T follicular helper cell (primary cell): ENCODE data around the gene PCDHB14.
"Not testable (repeated sequence)": the region's sequence is repeated elsewhere in the genome, so short reads cannot be mapped to it uniquely, and the experiment has no call there.

ENCODE experiments used
- DNase-seq: peaks from one replicate; pipeline ENCODE4 v3.0.0-alpha.2; 2020; ENCODE audit warnings: low read depth
- total RNA-seq, 2 experiments: gene quantifications; one replicate each; lab custom pipeline; 2026; lab: John Stamatoyannopoulos, UW

The PCDHB14 gene
- total RNA-seq, result 0 to 0.04 reads per million in 2 experiments

DNA sequence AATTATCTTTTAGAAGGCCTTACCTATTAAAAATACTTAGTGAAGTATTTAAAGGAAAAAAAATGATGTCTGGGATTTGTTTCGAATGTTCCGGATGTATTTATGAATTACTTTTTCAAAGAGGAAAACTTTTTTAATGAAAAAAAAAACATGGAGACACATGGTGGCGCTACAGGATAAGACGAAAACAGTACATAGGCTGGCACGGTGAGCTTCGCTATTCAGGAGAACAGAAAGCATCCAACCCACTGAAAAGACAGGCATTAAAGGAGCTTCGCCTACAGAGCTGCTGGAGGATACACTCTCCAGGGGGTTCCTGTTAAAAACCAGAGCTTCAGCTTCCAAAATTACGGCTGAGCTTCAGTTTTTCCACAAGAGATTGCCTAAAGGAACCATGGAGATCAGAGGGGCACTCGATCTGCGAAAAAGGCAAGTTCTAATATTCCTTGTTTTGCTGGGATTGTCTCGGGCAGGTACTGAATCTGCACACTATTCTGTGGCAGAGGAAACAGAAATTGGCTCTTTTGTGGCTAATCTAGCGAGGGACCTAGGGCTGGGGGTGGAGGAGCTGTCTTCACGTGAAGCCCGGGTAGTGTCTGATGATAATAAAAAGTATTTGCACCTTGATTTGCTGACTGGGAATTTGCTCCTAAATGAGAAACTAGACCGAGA, at the start of gene PCDHB14:
Gene PCDHB14, plus strand, starts transcription at position 232 of the 672 bp plus-strand sequence. Its CDS starts 163 bp downstream, at position 395.
- DNase-seq, result no peak

DNA sequence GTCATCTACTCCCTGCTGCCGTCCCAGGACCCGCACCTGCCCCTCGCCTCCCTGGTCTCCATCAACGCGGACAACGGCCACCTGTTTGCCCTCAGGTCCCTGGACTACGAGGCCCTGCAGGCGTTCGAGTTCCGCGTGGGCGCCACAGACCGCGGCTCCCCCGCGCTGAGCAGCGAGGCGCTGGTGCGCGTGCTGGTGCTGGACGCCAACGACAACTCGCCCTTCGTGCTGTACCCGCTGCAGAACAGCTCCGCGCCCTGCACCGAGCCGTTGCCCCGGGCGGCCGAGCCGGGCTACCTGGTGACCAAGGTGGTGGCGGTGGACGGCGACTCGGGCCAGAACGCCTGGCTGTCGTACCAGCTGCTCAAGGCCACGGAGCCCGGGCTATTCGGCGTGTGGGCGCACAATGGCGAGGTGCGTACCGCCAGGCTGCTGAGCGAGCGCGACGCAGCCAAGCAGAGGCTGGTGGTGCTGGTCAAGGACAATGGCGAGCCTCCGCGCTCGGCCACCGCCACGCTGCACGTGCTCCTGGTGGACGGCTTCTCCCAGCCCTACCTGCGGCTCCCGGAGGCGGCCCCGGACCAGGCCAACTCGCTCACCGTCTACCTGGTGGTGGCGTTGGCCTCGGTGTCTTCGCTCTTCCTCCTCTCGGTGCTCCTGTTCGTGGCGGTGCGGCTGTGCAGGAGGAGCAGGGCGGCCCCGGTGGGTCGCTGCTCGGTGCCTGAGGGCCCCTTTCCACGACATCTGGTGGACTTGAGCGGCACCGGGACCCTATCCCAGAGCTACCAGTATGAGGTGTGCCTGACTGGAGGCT, 48.6 kb upstream of the PCDHB14 start:
- not testable (repeated sequence) for DNase-seq

DNA sequence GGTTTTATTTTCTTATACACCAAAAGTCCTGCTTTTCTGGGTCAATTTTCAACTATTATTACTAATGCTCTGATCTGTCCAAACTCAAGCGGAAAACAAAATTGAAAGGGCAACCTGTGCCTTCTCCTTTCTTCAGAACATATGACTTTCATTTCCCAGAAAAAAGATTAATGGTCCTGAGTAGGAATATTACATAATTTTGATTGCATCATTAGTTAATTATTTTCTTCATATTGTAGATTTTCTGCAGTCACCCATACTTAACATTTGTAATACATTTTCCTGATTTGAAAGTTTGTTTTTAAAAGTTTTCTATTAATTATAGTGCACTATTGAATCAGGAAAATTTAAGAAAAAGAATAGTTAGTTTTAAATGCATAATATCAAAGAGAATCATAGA, 47.2 kb upstream of the PCDHB14 start:
- DNase-seq, result no peak

DNA sequence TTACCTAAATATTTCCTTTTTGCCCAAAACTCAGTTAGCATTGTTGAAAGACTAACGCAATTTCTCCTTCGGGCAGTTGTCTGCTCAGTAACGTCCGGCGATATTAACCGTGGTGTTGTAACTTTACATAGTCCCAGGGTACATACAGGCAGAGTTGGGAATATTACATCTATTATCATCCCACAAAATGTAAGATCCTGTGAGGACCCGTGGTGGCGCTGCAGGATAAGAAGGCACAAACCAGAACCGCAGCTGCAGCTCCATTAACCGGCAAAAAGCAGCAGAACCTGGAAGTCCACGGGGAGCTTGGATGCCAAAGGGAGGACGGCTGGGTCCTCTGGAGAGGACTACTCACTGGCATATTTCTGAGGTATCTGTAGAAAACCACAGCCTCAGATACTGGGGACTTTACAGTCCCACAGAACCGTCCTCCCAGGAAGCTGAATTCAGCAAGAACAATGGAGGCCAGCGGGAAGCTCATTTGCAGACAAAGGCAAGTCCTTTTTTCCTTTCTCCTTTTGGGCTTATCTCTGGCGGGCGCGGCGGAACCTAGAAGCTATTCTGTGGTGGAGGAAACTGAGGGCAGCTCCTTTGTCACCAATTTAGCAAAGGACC, 45.5 kb upstream of the PCDHB14 start, which contains the start of gene PCDHB8:
Gene PCDHB8, plus strand, starts transcription at position 214 of the 615 bp plus-strand sequence. Its CDS starts 245 bp downstream, at position 459.
- not testable (repeated sequence) for DNase-seq

DNA sequence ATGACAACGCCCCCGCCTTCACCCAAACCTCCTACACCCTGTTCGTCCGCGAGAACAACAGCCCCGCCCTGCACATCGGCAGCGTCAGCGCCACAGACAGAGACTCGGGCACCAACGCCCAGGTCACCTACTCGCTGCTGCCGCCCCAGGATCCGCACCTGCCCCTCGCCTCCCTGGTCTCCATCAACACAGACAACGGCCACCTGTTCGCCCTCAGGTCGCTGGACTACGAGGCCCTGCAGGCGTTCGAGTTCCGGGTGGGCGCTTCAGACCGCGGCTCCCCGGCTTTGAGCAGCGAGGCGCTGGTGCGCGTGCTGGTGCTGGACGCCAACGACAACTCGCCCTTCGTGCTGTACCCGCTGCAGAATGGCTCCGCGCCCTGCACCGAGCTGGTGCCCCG, 43.8 kb upstream of the PCDHB14 start:
- not testable (repeated sequence) for DNase-seq

DNA sequence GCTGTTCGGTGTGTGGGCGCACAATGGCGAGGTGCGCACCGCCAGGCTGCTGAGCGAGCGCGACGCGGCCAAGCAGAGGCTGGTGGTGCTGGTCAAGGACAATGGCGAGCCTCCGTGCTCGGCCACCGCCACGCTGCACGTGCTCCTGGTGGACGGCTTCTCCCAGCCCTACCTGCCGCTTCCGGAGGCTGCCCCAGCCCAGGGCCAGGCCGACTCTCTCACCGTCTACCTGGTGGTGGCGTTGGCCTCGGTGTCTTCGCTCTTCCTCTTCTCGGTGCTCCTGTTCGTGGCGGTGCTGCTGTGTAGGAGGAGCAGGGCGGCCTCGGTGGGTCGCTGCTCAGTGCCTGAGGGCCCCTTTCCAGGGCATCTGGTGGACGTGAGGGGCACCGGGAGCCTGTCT, 43.3 kb upstream of the PCDHB14 start:
- DNase-seq, result not testable (repeated sequence)

DNA sequence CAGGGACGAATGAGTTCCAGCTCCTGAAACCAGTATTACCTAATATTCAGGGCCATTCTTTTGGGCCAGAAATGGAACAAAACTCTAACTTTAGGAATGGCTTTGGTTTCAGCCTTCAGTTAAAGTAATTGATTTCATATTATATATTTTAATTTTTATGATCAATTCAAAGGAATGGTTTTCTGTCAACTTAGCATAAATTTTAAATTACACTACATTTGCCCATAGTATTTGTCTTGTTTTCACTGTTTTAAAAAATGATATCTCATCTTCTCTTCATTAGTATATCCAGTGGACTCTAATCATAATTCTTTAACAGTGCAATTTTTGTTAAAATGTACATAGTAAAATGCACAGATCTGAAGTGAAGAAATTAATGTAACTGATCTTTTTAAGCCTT, 42.8 kb upstream of the PCDHB14 start:
- no peak for DNase-seq

DNA sequence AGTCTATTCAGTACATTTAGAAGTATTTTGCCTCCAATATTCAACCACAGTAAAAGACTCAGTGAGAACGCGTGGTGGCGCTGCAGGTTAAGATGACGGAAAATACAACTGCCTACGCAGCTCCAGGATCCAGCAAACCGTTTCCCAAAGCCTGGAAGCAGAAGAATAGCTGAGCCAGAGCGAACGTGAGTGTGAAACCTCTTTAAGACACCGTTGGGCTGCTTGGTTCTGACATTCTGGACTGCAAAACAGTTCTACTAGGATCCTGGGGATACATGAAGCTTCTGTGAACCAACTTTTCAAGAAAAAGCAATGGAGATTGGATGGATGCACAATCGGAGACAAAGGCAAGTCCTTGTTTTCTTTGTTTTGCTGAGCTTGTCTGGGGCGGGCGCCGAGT, 40.9 kb upstream of the PCDHB14 start, which contains the start of gene PCDHB16:
Gene PCDHB16, plus strand, starts transcription at position 140 of the 400 bp plus-strand sequence. Its CDS starts 173 bp downstream, at position 313.
- DNase-seq, result no peak

DNA sequence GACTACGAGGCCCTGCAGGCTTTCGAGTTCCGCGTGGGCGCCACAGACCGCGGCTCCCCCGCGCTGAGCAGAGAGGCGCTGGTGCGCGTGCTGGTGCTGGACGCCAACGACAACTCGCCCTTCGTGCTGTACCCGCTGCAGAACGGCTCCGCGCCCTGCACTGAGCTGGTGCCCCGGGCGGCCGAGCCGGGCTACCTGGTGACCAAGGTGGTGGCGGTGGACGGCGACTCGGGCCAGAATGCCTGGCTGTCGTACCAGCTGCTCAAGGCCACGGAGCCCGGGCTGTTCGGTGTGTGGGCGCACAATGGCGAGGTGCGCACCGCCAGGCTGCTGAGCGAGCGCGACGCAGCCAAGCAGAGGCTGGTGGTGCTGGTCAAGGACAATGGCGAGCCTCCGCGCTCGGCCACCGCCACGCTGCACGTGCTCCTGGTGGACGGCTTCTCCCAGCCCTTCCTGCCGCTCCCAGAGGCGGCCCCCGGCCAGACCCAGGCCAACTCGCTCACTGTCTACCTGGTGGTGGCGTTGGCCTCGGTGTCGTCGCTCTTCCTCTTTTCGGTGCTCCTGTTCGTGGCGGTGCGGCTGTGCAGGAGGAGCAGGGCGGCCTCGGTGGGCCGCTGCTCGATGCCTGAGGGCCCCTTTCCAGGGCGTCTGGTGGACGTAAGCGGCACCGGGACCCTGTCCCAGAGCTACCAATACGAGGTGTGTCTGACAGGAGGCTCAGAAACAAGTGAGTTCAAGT, 38.9 kb upstream of the PCDHB14 start:
- not testable (repeated sequence) for DNase-seq

DNA sequence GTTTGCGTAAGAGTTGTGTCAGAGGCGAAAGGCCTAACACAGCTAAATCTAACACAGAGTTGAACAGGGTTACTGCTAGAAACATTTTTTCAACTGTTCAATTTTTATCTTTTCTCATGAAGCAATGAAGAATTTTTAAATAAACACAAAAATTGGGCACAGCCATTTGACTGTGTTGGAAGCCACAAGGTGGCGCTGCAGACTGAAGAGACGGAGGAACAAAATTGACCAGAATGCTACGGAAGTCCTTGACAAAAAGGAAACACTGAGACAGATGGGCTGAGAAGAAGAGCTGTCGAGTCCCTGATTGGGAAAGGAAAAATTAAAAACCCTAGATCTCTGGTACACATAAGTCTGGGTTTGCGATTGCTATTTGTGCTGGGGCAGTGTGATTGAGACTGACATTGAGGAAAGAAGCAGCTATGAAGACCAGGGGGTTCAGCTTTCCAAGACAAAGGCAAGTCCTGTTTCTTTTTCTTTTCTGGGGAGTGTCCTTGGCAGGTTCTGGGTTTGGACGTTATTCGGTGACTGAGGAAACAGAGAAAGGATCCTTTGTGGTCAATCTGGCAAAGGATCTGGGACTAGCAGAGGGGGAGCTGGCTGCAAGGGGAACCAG, 36.1 kb upstream of the PCDHB14 start, which contains the start of gene PCDHB9:
Gene PCDHB9, plus strand, starts transcription at position 265 of the 616 bp plus-strand sequence. Its CDS starts 158 bp downstream, at position 423.
- DNase-seq, result peak; percentile 11

DNA sequence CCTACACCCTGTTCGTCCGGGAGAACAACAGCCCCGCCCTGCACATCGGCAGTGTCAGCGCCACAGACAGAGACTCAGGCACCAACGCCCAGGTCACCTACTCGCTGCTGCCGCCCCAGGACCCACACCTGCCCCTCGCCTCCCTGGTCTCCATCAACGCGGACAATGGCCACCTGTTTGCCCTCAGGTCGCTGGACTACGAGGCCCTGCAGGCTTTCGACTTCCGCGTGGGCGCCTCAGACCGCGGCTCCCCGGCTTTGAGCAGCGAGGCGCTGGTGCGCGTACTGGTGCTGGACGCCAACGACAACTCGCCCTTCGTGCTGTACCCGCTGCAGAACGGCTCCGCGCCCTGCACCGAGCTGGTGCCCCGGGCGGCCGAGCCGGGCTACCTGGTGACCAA, 34.5 kb upstream of the PCDHB14 start:
- not testable (repeated sequence) for DNase-seq

DNA sequence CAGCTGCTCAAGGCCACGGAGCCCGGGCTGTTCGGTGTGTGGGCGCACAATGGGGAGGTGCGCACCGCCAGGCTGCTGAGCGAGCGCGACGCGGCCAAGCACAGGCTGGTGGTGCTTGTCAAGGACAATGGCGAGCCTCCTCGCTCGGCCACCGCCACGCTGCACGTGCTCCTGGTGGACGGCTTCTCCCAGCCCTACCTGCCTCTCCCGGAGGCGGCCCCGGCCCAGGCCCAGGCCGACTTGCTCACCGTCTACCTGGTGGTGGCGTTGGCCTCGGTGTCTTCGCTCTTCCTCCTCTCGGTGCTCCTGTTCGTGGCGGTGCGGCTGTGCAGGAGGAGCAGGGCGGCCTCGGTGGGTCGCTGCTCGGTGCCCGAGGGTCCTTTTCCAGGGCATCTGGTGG, 34.0 kb upstream of the PCDHB14 start:
- not testable (repeated sequence) for DNase-seq

DNA sequence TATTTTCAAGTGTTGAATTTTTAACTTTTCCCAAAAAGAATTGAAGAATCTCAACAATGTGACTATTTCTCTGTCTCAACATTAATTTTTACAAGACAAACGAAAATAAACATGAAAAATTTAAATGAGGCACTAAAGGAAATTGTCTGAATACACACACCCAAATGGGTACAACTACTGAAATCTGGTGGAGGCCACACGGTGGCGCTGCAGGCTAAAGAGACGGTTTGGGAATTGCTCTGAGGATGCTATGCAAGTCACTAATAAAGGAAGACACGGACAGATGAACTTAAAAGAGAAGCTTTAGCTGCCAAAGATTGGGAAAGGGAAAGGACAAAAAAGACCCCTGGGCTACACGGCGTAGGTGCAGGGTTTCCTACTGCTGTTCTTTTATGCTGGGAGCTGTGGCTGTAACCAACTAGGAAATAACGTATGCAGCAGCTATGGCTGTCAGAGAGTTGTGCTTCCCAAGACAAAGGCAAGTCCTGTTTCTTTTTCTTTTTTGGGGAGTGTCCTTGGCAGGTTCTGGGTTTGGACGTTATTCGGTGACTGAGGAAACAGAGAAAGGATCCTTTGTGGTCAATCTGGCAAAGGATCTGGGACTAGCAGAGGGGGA, 30.9 kb upstream of the PCDHB14 start, which contains the start of gene PCDHB10:
Gene PCDHB10, plus strand, starts transcription at position 244 of the 616 bp plus-strand sequence. Its CDS starts 200 bp downstream, at position 444.
- no peak for DNase-seq

DNA sequence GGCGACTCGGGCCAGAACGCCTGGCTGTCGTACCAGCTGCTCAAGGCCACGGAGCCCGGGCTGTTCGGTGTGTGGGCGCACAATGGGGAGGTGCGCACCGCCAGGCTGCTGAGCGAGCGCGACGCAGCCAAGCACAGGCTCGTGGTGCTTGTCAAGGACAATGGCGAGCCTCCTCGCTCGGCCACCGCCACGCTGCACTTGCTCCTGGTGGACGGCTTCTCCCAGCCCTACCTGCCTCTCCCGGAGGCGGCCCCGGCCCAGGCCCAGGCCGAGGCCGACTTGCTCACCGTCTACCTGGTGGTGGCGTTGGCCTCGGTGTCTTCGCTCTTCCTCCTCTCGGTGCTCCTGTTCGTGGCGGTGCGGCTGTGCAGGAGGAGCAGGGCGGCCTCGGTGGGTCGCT, 28.8 kb upstream of the PCDHB14 start:
- DNase-seq, result not testable (repeated sequence)

DNA sequence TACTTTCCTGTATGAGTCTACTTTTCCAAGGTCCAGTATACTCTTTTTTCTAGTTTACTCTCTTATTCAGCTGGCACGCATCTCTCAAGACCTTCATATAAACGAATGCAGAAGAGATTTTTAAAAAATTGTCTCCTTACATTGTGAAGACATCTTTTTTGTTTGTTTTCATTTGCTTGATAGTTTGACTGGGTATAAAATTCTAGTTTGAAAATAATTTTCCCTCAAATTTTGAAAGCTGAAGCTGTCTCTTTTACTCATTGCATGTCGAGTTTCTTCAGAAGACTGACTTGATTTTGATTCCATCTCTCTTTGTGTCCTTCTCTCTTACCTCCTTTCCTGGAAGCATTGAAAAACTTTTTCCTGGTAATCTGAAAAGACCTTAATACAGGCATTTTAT, 26.8 kb upstream of the PCDHB14 start:
- no peak for DNase-seq

DNA sequence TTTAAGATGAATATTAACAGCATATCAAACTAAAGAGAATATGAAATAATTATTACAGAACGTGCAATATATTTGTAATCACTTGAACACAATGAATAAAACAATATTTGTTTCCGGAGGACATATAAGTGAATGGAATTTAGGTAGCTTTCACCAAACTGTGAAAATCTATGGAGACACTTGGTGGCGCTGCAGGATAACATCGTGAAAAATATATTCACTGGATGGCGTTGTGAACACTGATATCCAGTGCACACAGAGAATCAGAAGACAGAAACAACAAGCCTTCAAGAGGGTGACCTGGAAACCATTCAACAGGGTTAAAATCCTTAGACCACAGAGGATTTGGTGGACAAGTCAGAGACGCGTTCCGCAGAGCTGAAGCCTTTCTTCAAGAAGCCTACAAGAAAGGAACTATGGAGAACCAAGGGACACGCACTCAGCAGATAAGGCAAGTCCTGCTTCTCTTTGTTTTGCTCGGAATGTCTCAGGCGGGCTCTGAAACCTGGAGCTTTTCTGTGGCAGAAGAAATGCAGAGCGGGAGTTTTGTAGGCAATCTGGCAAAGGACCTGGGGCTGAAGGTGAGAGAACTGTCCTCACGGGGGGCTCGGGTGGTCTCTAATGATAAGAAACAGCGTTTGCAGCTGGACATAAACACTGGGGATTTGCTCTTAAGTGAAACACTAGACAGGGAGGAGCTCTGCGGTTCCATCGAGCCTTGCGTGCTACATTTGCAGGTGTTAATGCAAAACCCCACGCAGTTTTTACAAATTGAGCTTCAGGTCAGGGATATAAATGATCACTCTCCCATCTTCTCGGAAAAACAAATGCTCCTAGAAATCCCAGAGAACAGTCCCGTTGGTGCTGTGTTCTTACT, 23.5 kb upstream of the PCDHB14 start, which contains the start of gene PCDHB11:
Gene PCDHB11, plus strand, starts transcription at position 269 of the 877 bp plus-strand sequence. Its CDS starts 148 bp downstream, at position 417.
- no peak for DNase-seq

DNA sequence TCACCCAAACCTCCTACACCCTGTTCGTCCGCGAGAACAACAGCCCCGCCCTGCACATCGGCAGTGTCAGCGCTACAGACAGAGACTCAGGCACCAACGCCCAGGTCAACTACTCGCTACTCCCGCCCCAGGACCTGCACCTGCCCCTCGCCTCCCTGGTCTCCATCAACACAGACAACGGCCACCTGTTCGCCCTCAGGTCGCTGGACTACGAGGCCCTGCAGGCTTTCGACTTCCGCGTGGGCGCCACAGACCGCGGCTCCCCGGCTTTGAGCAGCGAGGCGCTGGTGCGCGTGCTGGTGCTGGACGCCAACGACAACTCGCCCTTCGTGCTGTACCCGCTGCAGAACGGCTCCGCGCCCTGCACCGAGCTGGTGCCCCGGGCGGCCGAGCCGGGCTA, 22.0 kb upstream of the PCDHB14 start:
- DNase-seq, result not testable (repeated sequence)

DNA sequence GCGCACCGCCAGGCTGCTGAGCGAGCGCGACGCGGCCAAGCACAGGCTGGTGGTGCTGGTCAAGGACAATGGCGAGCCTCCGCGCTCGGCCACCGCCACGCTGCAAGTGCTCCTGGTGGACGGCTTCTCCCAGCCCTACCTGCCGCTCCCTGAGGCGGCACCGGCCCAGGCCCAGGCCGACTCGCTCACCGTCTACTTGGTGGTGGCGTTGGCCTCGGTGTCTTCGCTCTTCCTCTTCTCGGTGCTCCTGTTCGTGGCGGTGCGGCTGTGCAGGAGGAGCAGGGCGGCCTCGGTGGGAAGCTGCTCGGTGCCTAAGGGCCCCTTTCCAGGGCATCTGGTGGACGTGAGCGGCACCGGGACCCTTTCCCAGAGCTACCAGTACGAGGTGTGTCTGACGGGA, 21.5 kb upstream of the PCDHB14 start:
- not testable (repeated sequence) for DNase-seq

DNA sequence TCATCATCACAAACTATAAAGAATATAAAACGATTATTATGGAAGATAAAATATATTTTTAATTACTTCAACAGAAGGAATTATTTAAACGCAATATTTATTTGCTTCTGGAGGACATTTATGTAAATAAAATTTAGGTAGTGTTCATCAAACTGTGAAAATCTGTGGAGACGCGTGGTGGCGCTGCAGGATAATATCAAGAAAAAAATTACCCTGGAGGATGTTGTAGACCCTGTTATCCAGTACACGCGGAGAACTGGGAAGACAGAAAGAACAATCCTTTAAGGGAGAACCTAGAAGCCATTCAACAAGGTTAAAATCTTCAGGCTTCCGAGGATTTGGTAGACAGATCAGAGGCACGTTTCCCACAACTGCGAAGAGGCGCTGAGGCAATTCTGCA, 14.7 kb upstream of the PCDHB14 start, which contains the start of gene PCDHB12:
Gene PCDHB12, plus strand, starts transcription at position 242 of the 400 bp plus-strand sequence. CDS start 189 bp downstream, outside the sequence.
- no peak for DNase-seq
